ENCODE measurements around the gene EIF5A. TPM values are rescaled to one million over a fixed set of nuclear protein-coding genes. Genes with fewer than 3 reads are reported as not detected.

Gene EIF5A
- total RNA-seq, 1 donor from 2014 or later: 323 TPM

- peak overlapping the region; percentile 79 for H3K27ac Mint-ChIP-seq
Observed at GRCh38 chr17:7312432-7313087, 5.1 kb downstream of the EIF5A start.

GRCh38 chr17:7313088-7313889, 5.9 kb downstream of the EIF5A start:
- peak overlapping the region; percentile 80 for H3K4me3 Mint-ChIP-seq (ENCODE audit: low read depth)
- H3K4me1 Mint-ChIP-seq (ENCODE audit: low read depth): peaks cover 25% of the 10 kb centered on the region
- no peaks in the 10 kb centered on the region for H3K27me3 Mint-ChIP-seq
- TF ChIP-seq CTCF (IDR thresholded peaks at IDR 0.05; ENCODE audit: unreplicated experiment): peak; percentile 28
- H3K27ac Mint-ChIP-seq: peak overlapping the region; percentile 79
- DNase-seq (ENCODE audit: low spot score, unreplicated experiment): no peak
- H3K9me3 Mint-ChIP-seq (ENCODE audit: low read depth): no peaks in the 10 kb centered on the region
- peaks cover 27% of the 10 kb centered on the region for H3K36me3 Mint-ChIP-seq (ENCODE audit: insufficient read depth)

More at GRCh38 chr17:7312432-7313087, 5.1 kb downstream of the EIF5A start:
- peak overlapping the region; percentile 14 for H3K4me3 Mint-ChIP-seq (ENCODE audit: low read depth)
- H3K4me1 Mint-ChIP-seq (ENCODE audit: low read depth): peaks cover 25% of the 10 kb centered on the region
- H3K9me3 Mint-ChIP-seq (ENCODE audit: low read depth): no peaks in the 10 kb centered on the region
- H3K36me3 Mint-ChIP-seq (ENCODE audit: insufficient read depth): peaks cover 27% of the 10 kb centered on the region
- H3K27me3 Mint-ChIP-seq: no peaks in the 10 kb centered on the region
- no peak for DNase-seq (ENCODE audit: low spot score, unreplicated experiment)
- no peak for TF ChIP-seq CTCF (IDR thresholded peaks at IDR 0.05; ENCODE audit: unreplicated experiment)

DNA sequence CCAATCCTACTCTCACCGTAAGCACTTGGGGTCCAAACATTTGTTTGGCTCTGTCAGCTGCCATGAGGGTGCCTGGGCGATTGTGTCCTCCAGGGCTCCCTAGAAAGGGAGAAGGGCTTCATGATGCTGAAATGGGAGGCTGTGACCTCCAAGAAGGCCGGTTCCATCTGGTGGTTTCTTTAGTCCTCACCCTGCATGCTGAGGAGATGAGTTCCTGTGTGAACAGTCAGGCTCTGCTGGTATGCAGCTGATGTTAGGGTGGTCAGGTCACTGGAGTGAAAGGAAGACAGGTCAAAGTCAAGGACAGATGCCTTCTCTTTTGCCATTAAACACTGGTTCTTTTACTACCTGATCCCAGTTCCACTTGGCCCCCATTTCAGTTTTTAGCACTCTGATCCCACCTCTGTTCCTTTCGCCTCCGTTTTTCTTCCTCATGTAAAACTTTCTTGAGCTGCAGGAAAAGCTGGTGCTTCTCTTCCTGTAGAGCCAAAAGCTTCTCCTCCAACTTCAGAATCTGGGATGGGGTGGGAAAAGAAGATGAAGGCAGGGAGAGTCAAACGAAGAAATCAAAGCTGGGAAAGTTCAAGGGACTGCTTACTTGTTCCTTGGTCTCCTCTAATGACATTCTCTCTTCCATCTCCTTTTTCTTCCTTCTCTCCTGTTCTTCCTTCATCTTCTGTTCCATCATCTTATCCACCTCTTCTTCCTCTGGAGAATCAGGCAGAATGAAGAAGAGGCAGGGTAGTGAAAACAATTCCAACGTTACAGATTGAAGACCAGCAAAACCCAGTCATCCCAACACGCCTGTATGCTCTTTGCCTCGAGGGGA, 6.7 kb downstream of the EIF5A start:
- Mint-ChIP-seq H3K27me3 (no peaks in the 10 kb centered on the region), H3K27ac (peak overlapping the region; percentile 92), H3K9me3 (ENCODE audit: low read depth) (no peaks in the 10 kb centered on the region), H3K36me3 (ENCODE audit: insufficient read depth) (peaks cover 27% of the 10 kb centered on the region), H3K4me1 (ENCODE audit: low read depth) (peaks cover 19% of the 10 kb centered on the region), H3K4me3 (ENCODE audit: low read depth) (peak overlapping the region; percentile 80)
- no peak for TF ChIP-seq CTCF (IDR thresholded peaks at IDR 0.05; ENCODE audit: unreplicated experiment)
- no peak for DNase-seq (ENCODE audit: low spot score, unreplicated experiment)

DNA sequence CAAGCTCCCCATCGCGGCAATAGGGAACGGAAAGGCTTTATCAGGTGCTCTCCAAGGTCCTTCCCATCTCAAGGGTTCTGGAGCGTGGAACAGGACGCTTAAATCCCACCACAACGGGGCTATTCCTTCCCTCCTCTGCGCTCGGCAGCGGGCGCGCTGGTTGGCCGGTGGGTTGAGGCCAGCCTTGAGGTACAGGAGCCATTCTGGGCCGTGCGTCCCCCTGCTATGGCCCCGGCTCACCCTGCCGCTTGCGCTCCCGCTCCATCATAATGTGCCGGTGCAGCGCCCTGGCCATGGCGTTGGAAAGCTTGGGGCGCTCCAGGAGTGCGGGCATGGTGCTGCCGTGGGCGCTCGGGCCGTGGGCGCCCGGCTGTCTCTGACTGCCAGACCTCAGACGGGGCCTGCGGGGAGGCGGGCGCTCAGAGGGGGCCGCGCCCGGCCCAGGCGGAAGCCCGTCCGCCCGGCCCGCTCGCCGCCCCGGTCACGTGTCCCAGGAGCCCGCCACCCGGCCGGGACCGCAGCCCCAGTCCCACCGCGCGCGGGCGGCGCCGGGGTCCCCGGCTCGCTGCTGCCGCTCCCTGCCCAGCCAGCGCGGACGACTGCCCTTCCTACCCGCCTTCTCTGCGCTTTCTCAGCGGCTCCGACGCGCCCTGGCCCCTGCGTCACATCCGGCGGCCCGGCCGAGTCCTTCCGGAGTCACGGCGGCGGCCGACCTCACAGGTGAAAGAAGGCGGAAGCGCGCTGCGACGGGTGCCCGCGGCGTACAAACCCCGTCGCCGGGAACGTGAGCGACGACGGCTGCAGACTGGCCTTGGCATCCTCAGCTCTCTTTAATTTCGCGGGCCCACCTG, 7.5 kb downstream of the EIF5A start, which contains the start of gene GPS2:
GPS2 (minus strand) TSS at position 642 of the 851 bp plus-strand sequence; CDS start at position 334, 308 bp downstream.
- peaks cover 16% of the 10 kb centered on the region for H3K4me1 Mint-ChIP-seq (ENCODE audit: low read depth)
- H3K4me3 Mint-ChIP-seq (ENCODE audit: low read depth): peak within 1 kb of the TSS; percentile 81
- H3K27ac Mint-ChIP-seq: peak within 1 kb of the TSS; percentile 92
- DNase-seq (ENCODE audit: low spot score, unreplicated experiment): peak; percentile 85
- no peak for TF ChIP-seq CTCF (IDR thresholded peaks at IDR 0.05; ENCODE audit: unreplicated experiment)
- peaks cover 23% of the 10 kb centered on the region for H3K36me3 Mint-ChIP-seq (ENCODE audit: insufficient read depth)
- H3K9me3 Mint-ChIP-seq (ENCODE audit: low read depth): no peaks in the 10 kb centered on the region
- no peaks in the 10 kb centered on the region for H3K27me3 Mint-ChIP-seq
